Loucy (cell line): ENCODE data around the gene UBTF.

Source experiments
- CTCF ChIP-seq: fragments of 200-600 bp; sonication (generic); conservative IDR thresholded peaks from 2 replicates; pipeline ENCODE4 v1.5.1; 2014; ENCODE audit warnings: mild to moderate bottlenecking, antibody characterized with exemption, low read length
- EZH2phosphoT487 ChIP-seq: fragments of 200-600 bp; IDR thresholded peaks from 2 replicates; pipeline ENCODE4 v1.6.1; 2018; ENCODE audit warnings: antibody characterized with exemption, mild to moderate bottlenecking, moderate library complexity, borderline replicate concordance

GRCh38 chr17:44211281-44212265 lies 7.9 kb downstream of the UBTF start:
- TF ChIP-seq CTCF (no peak), EZH2phosphoT487 (no peak)
